SK-N-SH treated with all-trans-retinoic acid at 6 μM for 48 hours (cell line): ENCODE measurements around the gene PDLIM7.

ENCODE experiments used
- ATAC-seq: fragments of 200-7000 bp; cut with Tn5 transposase; 3 replicates; pipeline ENCODE4 v1.9.1; 2020; ENCODE audit warnings: mild to moderate bottlenecking, moderate library complexity
- ARNTL ChIP-seq: fragments of 450-650 bp; formaldehyde crosslinking; IDR thresholded peaks from 2 replicates; pipeline ENCODE4 v1.5.0; 2020; ENCODE audit warnings: low read depth, mild to moderate bottlenecking, moderate library complexity, borderline replicate concordance
- BACH2 ChIP-seq: fragments of 250-450 bp; sonication (Bioruptor Pico); IDR thresholded peaks from 2 replicates; pipeline ENCODE4 v1.9.0; 2021; ENCODE audit warnings: mild to moderate bottlenecking, borderline replicate concordance
- CREB5 ChIP-seq: fragments of 250-450 bp; sonication (Bioruptor Pico); IDR thresholded peaks from 2 replicates; pipeline ENCODE4 v1.5.1; 2020; ENCODE audit warnings: low read depth, mild to moderate bottlenecking, moderate library complexity
- CSDC2 ChIP-seq: fragments of 250-450 bp; sonication (Bioruptor Pico); IDR thresholded peaks from 2 replicates; pipeline ENCODE4 v1.5.0; 2020; ENCODE audit warnings: mild to moderate bottlenecking, moderate library complexity
- CSRNP3 ChIP-seq: fragments of 250-450 bp; sonication (Bioruptor Pico); IDR thresholded peaks from 2 replicates; pipeline ENCODE4 v1.5.1; 2021; ENCODE audit warnings: mild to moderate bottlenecking, moderate library complexity
- ESRRG ChIP-seq: fragments of 250-450 bp; sonication (Bioruptor Pico); IDR thresholded peaks from 2 replicates; pipeline ENCODE4 v1.6.1; 2021; ENCODE audit warnings: mild to moderate bottlenecking
- GLIS3 ChIP-seq: fragments of 250-450 bp; sonication (Bioruptor Pico); IDR thresholded peaks from 2 replicates; pipeline ENCODE4 v1.5.0; 2020; ENCODE audit warnings: mild to moderate bottlenecking, moderate library complexity
- OSR1 ChIP-seq: fragments of 250-450 bp; sonication (Bioruptor Pico); IDR thresholded peaks from 2 replicates; pipeline ENCODE4 v1.8.0; 2022; ENCODE audit warnings: moderate library complexity, mild to moderate bottlenecking, inconsistent platforms
- PATZ1 ChIP-seq: fragments of 250-450 bp; sonication (Bioruptor Pico); IDR thresholded peaks from 2 replicates; pipeline ENCODE4 v1.8.0; 2020; ENCODE audit warnings: mild to moderate bottlenecking, moderate library complexity, borderline replicate concordance
- POU6F1 ChIP-seq: fragments of 250-450 bp; sonication (Bioruptor Pico); IDR thresholded peaks from 2 replicates; pipeline ENCODE4 v1.8.0; 2021; ENCODE audit warnings: low read depth, mild to moderate bottlenecking, moderate library complexity, borderline replicate concordance
- PPARA ChIP-seq: fragments of 250-450 bp; sonication (Bioruptor Pico); IDR thresholded peaks from 2 replicates; pipeline ENCODE4 v1.5.0; 2020; ENCODE audit warnings: mild to moderate bottlenecking, borderline replicate concordance
- RARB ChIP-seq: fragments of 250-450 bp; sonication (Bioruptor Pico); IDR thresholded peaks from 2 replicates; pipeline ENCODE4 v1.8.0; 2021; ENCODE audit warnings: mild to moderate bottlenecking, moderate library complexity
- SNAI2 ChIP-seq: fragments of 250-450 bp; sonication (Bioruptor Pico); IDR thresholded peaks from 2 replicates; pipeline ENCODE4 v1.5.0; 2020; ENCODE audit warnings: mild to moderate bottlenecking, moderate library complexity
- TCF4 ChIP-seq: fragments of 250-450 bp; sonication (Bioruptor Pico); IDR thresholded peaks from 2 replicates; pipeline ENCODE4 v1.8.0; 2021; ENCODE audit warnings: mild to moderate bottlenecking, moderate library complexity, borderline replicate concordance
- TOX ChIP-seq: fragments of 250-450 bp; sonication (Bioruptor Pico); IDR thresholded peaks from 2 replicates; pipeline ENCODE4 v1.8.0; 2021; ENCODE audit warnings: mild to moderate bottlenecking, moderate library complexity, borderline replicate concordance
- TSHZ2 ChIP-seq: fragments of 250-450 bp; sonication (Bioruptor Pico); IDR thresholded peaks from 2 replicates; pipeline ENCODE4 v1.5.0; 2020; ENCODE audit warnings: mild to moderate bottlenecking, moderate library complexity
- ZC3H10 ChIP-seq: fragments of 250-450 bp; sonication (Bioruptor Pico); IDR thresholded peaks from 2 replicates; pipeline ENCODE4 v1.5.1; 2021; ENCODE audit warnings: mild to moderate bottlenecking, moderate library complexity
- ZFP3 ChIP-seq: fragments of 250-450 bp; sonication (Bioruptor Pico); IDR thresholded peaks from 2 replicates; pipeline ENCODE4 v1.5.0; 2020; ENCODE audit warnings: mild to moderate bottlenecking, moderate library complexity
- ZFP30 ChIP-seq: fragments of 450-650 bp; formaldehyde crosslinking; IDR thresholded peaks from 2 replicates; pipeline ENCODE4 v1.5.0; 2022; ENCODE audit warnings: mild to moderate bottlenecking, moderate library complexity
- ZNF565 ChIP-seq: fragments of 450-650 bp; formaldehyde crosslinking; conservative IDR thresholded peaks from 2 replicates; pipeline ENCODE4 v1.5.0; 2020; ENCODE audit warnings: low read depth, mild to moderate bottlenecking, moderate library complexity
- ZNF70 ChIP-seq: fragments of 450-650 bp; formaldehyde crosslinking; IDR thresholded peaks from 2 replicates; pipeline ENCODE4 v1.5.0; 2020; ENCODE audit warnings: mild to moderate bottlenecking, moderate library complexity
- ZNF8 ChIP-seq: fragments of 450-650 bp; formaldehyde crosslinking; IDR thresholded peaks from 2 replicates; pipeline ENCODE4 v1.5.0; 2020; ENCODE audit warnings: mild to moderate bottlenecking, moderate library complexity

The PDLIM7 gene

GRCh38 chr5:177437623-177438022, 59.8 kb downstream of the PDLIM7 start:
- no peak for ATAC-seq
- TF ChIP-seq CSRNP3 (CRISPR knock-in tag) = no peak
- TF ChIP-seq ZNF70 = no peak
- no peak for TF ChIP-seq CREB5 (CRISPR knock-in tag)
- TF ChIP-seq PPARA (CRISPR knock-in tag) = no peak
- TF ChIP-seq ZNF8 (CRISPR knock-in tag) = no peak
- TF ChIP-seq OSR1 (CRISPR knock-in tag) = no peak
- TF ChIP-seq ESRRG (CRISPR knock-in tag) = no peak
- TF ChIP-seq PATZ1 (CRISPR knock-in tag) = no peak
- TF ChIP-seq POU6F1 (CRISPR knock-in tag) = no peak
- no peak for TF ChIP-seq ZC3H10
- TF ChIP-seq TOX = no peak
- TF ChIP-seq ZNF565 (CRISPR knock-in tag) = no peak
- no peak for TF ChIP-seq ARNTL (CRISPR knock-in tag)
- TF ChIP-seq ZFP30 (CRISPR knock-in tag) = no peak
- TF ChIP-seq RARB (CRISPR knock-in tag) = no peak
- no peak for TF ChIP-seq ZFP3
- no peak for TF ChIP-seq TCF4 (CRISPR knock-in tag)
- no peak for TF ChIP-seq BACH2 (CRISPR knock-in tag)

- no peak for ATAC-seq
- TF ChIP-seq TSHZ2 (CRISPR knock-in tag) (no peak), ZNF70 (no peak), POU6F1 (CRISPR knock-in tag) (no peak), BACH2 (CRISPR knock-in tag) (no peak), GLIS3 (no peak), OSR1 (CRISPR knock-in tag) (no peak), ZC3H10 (no peak), CREB5 (CRISPR knock-in tag) (no peak), CSRNP3 (CRISPR knock-in tag) (no peak), PATZ1 (CRISPR knock-in tag) (no peak), TCF4 (CRISPR knock-in tag) (no peak), ARNTL (CRISPR knock-in tag) (no peak), CSDC2 (no peak), RARB (CRISPR knock-in tag) (no peak), ZNF8 (CRISPR knock-in tag) (no peak), SNAI2 (CRISPR knock-in tag) (no peak), ZNF565 (CRISPR knock-in tag) (no peak)
- TF ChIP-seq, all 23 proteins: peak for 0
Observed at GRCh38 chr5:177435847-177436536, 61.4 kb downstream of the PDLIM7 start.
